ENCODE results near the gene LETMD1.

DNA sequence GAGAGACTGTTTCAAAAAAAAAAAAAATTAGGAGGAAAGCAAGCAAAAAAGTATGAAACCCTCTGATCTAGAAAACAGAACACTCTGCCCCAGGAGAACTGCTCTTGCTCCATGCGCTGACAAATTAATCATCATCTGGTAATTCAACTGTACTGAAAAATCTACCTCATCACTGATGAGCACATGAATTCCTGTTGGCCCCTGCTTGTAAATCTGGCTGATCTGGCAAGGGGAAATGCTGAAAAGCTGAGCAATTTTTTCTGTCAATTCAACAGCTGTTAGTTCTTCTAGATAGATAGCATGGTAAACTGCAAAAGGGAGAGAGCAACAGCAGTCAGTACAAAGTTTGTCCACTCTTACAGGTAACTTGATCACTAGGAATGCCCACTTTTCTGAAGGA, 50.5 kb downstream of the LETMD1 start:
- TF ChIP-seq, protein P1, sequence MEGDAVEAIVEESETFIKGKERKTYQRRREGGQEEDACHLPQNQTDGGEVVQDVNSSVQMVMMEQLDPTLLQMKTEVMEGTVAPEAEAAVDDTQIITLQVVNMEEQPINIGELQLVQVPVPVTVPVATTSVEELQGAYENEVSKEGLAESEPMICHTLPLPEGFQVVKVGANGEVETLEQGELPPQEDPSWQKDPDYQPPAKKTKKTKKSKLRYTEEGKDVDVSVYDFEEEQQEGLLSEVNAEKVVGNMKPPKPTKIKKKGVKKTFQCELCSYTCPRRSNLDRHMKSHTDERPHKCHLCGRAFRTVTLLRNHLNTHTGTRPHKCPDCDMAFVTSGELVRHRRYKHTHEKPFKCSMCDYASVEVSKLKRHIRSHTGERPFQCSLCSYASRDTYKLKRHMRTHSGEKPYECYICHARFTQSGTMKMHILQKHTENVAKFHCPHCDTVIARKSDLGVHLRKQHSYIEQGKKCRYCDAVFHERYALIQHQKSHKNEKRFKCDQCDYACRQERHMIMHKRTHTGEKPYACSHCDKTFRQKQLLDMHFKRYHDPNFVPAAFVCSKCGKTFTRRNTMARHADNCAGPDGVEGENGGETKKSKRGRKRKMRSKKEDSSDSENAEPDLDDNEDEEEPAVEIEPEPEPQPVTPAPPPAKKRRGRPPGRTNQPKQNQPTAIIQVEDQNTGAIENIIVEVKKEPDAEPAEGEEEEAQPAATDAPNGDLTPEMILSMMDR (IDR thresholded peaks at IDR 0.05): no peak
- TF ChIP-seq POLR2A (IDR thresholded peaks at IDR 0.05): no peak
- TF ChIP-seq POLR2AphosphoS5 (IDR thresholded peaks at IDR 0.05; ENCODE audit: insufficient read depth in 1 of 2, low read depth in 1 of 2): no peak
